ENCODE measurements around the gene LGALS9. TPM values are rescaled to one million over a fixed set of nuclear protein-coding genes. Genes with fewer than 3 reads are reported as not detected.
"Not testable (repeated sequence)": the region's sequence is repeated elsewhere in the genome, so short reads cannot be mapped to it uniquely, and the experiment has no call there.

LGALS9 gene
- total RNA-seq, 1 experiment from 2014 or later = not detected

GRCh38 chr17:27647765-27648164 lies 16.8 kb downstream of the LGALS9 start:
- in situ Hi-C loops (cut with HindIII; ENCODE audit: low sequenced_read_pairs) = no loop called here

GRCh38 chr17:27649111-27649571 lies 18.2 kb downstream of the LGALS9 start:
- in situ Hi-C loops (cut with HindIII; ENCODE audit: low sequenced_read_pairs) = not testable (repeated sequence)

More at GRCh38 chr17:27647765-27648164, 16.8 kb downstream of the LGALS9 start:
- no peak for DNase-seq (ENCODE audit: low spot score)

GRCh38 chr17:27649929-27650328 lies 18.9 kb downstream of the LGALS9 start:
- in situ Hi-C loops (cut with HindIII; ENCODE audit: low sequenced_read_pairs) = no loop called here
- peak; percentile 46 for DNase-seq (ENCODE audit: low spot score)

More at GRCh38 chr17:27649111-27649571, 18.2 kb downstream of the LGALS9 start:
- DNase-seq (ENCODE audit: low spot score) = peak; percentile 75

GRCh38 chr17:27650836-27651235 lies 19.8 kb downstream of the LGALS9 start:
- in situ Hi-C loops (cut with HindIII; ENCODE audit: low sequenced_read_pairs) = no loop called here
- DNase-seq (ENCODE audit: low spot score) = no peak

- DNase-seq (ENCODE audit: low spot score) = peak; percentile 81
- in situ Hi-C loops (cut with HindIII; ENCODE audit: low sequenced_read_pairs) = no loop called here
These were observed 20.7 kb downstream of the LGALS9 start for GRCh38 chr17:27651411-27652345.

- in situ Hi-C loops (cut with HindIII; ENCODE audit: low sequenced_read_pairs); DNase-seq (ENCODE audit: low spot score): not testable (repeated sequence)
These were observed 22.5 kb downstream of the LGALS9 start for GRCh38 chr17:27653449-27653971.

GRCh38 chr17:27654136-27654535 lies 23.1 kb downstream of the LGALS9 start:
- in situ Hi-C loops (cut with HindIII; ENCODE audit: low sequenced_read_pairs) = no loop called here
- DNase-seq (ENCODE audit: low spot score) = no peak

GRCh38 chr17:27654654-27655524 lies 23.9 kb downstream of the LGALS9 start:
- in situ Hi-C loops (cut with HindIII; ENCODE audit: low sequenced_read_pairs) = no loop called here

GRCh38 chr17:27655525-27656111 lies 24.6 kb downstream of the LGALS9 start:
- DNase-seq (ENCODE audit: low spot score); in situ Hi-C loops (cut with HindIII; ENCODE audit: low sequenced_read_pairs): not testable (repeated sequence)

More at GRCh38 chr17:27654654-27655524, 23.9 kb downstream of the LGALS9 start:
- DNase-seq (ENCODE audit: low spot score) = peak; percentile 62

- DNase-seq (ENCODE audit: low spot score); in situ Hi-C loops (cut with HindIII; ENCODE audit: low sequenced_read_pairs): not testable (repeated sequence)
These were observed 25.6 kb downstream of the LGALS9 start for GRCh38 chr17:27656620-27657019.

GRCh38 chr17:27657620-27658019 lies 26.6 kb downstream of the LGALS9 start:
- no peak for DNase-seq (ENCODE audit: low spot score)
- in situ Hi-C loops (cut with HindIII; ENCODE audit: low sequenced_read_pairs) = no loop called here

- in situ Hi-C loops (cut with HindIII; ENCODE audit: low sequenced_read_pairs) = no loop called here
- no peak for DNase-seq (ENCODE audit: low spot score)
These were observed 28.7 kb downstream of the LGALS9 start for GRCh38 chr17:27659683-27660082.

GRCh38 chr17:27660436-27660835 lies 29.4 kb downstream of the LGALS9 start:
- in situ Hi-C loops (cut with HindIII; ENCODE audit: low sequenced_read_pairs) = no loop called here

GRCh38 chr17:27663936-27664605 lies 33.1 kb downstream of the LGALS9 start:
- in situ Hi-C loops (cut with HindIII; ENCODE audit: low sequenced_read_pairs) = no loop called here
- DNase-seq (ENCODE audit: low spot score) = no peak

More at GRCh38 chr17:27660436-27660835, 29.4 kb downstream of the LGALS9 start:
- no peak for DNase-seq (ENCODE audit: low spot score)

- in situ Hi-C loops (cut with HindIII; ENCODE audit: low sequenced_read_pairs) = no loop called here
- peak; percentile 92 for DNase-seq (ENCODE audit: low spot score)
These were observed 33.6 kb downstream of the LGALS9 start for GRCh38 chr17:27664606-27664965.

GRCh38 chr17:27665549-27665948 lies 34.6 kb downstream of the LGALS9 start:
- no peak for DNase-seq (ENCODE audit: low spot score)
- in situ Hi-C loops (cut with HindIII; ENCODE audit: low sequenced_read_pairs) = no loop called here

- DNase-seq (ENCODE audit: low spot score); in situ Hi-C loops (cut with HindIII; ENCODE audit: low sequenced_read_pairs): not testable (repeated sequence)
These were observed 35.3 kb downstream of the LGALS9 start for GRCh38 chr17:27666270-27666669.

GRCh38 chr17:27666831-27667560 lies 36.0 kb downstream of the LGALS9 start:
- in situ Hi-C loops (cut with HindIII; ENCODE audit: low sequenced_read_pairs) = no loop called here
- DNase-seq (ENCODE audit: low spot score) = no peak

Measured in G401 (cell line).